ENCODE measurements around the gene COL9A1.

COL9A1 gene

DNA sequence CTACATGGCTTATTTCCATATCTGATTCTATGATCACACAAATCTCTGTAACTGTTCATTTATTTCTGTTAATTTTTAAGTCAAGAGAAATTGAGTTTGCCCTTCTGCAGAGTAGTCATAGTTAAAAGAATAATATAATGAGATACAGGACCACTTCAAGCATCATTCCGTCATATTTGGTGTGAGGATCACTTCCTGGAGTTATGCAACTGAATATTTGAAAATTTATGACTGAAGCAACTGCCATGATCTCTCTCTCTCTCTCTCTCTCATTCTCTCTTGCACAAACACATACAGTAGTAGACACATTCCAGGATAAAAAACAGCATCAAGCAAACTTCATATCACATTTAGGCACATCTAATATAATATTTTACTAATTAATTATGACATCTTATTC, 116.4 kb downstream of the COL9A1 start:
- Histone ChIP-seq H3K9ac (ENCODE audit: low read length) (no peak overlapping the region), H3K79me1 (ENCODE audit: low read length) (no peaks in the 10 kb centered on the region), H3K27me3 (ENCODE audit: insufficient read depth, low read length, poor library complexity) (no peaks in the 10 kb centered on the region)

GRCh38 chr6:70184723-70185122, 118.2 kb downstream of the COL9A1 start:
- no peak overlapping the region for H2AK5ac ChIP-seq (ENCODE audit: low read length)
- no peak overlapping the region for H4K5ac ChIP-seq (ENCODE audit: low read length)
- no peak overlapping the region for H2BK5ac ChIP-seq (ENCODE audit: low read length)
- no peaks in the 10 kb centered on the region for H3K27me3 ChIP-seq (ENCODE audit: insufficient read depth, low read length, poor library complexity)
- no peaks in the 10 kb centered on the region for H3K36me3 ChIP-seq (ENCODE audit: control insufficient read depth, insufficient read depth, low read length)
- H3K79me2 ChIP-seq (ENCODE audit: control insufficient read depth, insufficient read depth, low read length): no peaks in the 10 kb centered on the region
- H4K8ac ChIP-seq (ENCODE audit: low read depth, low read length): no peak overlapping the region
- H3K18ac ChIP-seq (ENCODE audit: low read length): no peak overlapping the region
- H3K4me1 ChIP-seq (ENCODE audit: control insufficient read depth, low read depth, low read length): no peaks in the 10 kb centered on the region
- no CpG with 5 or more reads among the region's 3 CpGs for WGBS (ENCODE audit: extremely low coverage, insufficient coverage, low lambda C conversion rate)
- no peak overlapping the region for H3K4me3 ChIP-seq (ENCODE audit: low read length)
- no peak overlapping the region for H3K9ac ChIP-seq (ENCODE audit: low read length)
- no peak for DNase-seq
- H3K4ac ChIP-seq (ENCODE audit: low read depth, low read length): no peak overlapping the region
- no peak overlapping the region for H2BK15ac ChIP-seq (replicated peaks; ENCODE audit: low read depth)
- H3K56ac ChIP-seq (ENCODE audit: low read length): no peak overlapping the region
- no peak overlapping the region for H2BK120ac ChIP-seq (ENCODE audit: low read depth, low read length)
- H3K79me1 ChIP-seq (ENCODE audit: low read length): no peaks in the 10 kb centered on the region
- no peak overlapping the region for H3K27ac ChIP-seq (ENCODE audit: low read depth, low read length)
- no peak overlapping the region for H3K23ac ChIP-seq (ENCODE audit: low read length)
- H3K4me2 ChIP-seq (ENCODE audit: low read length): no peak overlapping the region

More for the DNA sequence above, 116.4 kb downstream of the COL9A1 start:
- Histone ChIP-seq H3K23ac (ENCODE audit: low read length) (no peak overlapping the region), H3K27ac (ENCODE audit: low read depth, low read length) (no peak overlapping the region), H4K8ac (ENCODE audit: low read depth, low read length) (no peak overlapping the region), H3K4me3 (ENCODE audit: low read length) (no peak overlapping the region), H3K56ac (ENCODE audit: low read length) (no peak overlapping the region), H3K4ac (ENCODE audit: low read depth, low read length) (no peak overlapping the region), H3K36me3 (ENCODE audit: control insufficient read depth, insufficient read depth, low read length) (no peaks in the 10 kb centered on the region), H2BK15ac (replicated peaks; ENCODE audit: low read depth) (no peak overlapping the region), H2BK5ac (ENCODE audit: low read length) (no peak overlapping the region), H3K18ac (ENCODE audit: low read length) (no peak overlapping the region), H2BK120ac (ENCODE audit: low read depth, low read length) (no peak overlapping the region), H4K5ac (ENCODE audit: low read length) (no peak overlapping the region), H2AK5ac (ENCODE audit: low read length) (no peak overlapping the region), H3K4me1 (ENCODE audit: control insufficient read depth, low read depth, low read length) (no peaks in the 10 kb centered on the region), H3K79me2 (ENCODE audit: control insufficient read depth, insufficient read depth, low read length) (no peaks in the 10 kb centered on the region), H3K4me2 (ENCODE audit: low read length) (no peak overlapping the region)
- no peak for DNase-seq
- no CpG with 5 or more reads among the region's 1 CpG for WGBS (ENCODE audit: extremely low coverage, insufficient coverage, low lambda C conversion rate)

- no CpG with 5 or more reads among the region's 3 CpGs for WGBS (ENCODE audit: extremely low coverage, insufficient coverage, low lambda C conversion rate)
These were observed 119.3 kb downstream of the COL9A1 start for GRCh38 chr6:70183538-70183937.

DNA sequence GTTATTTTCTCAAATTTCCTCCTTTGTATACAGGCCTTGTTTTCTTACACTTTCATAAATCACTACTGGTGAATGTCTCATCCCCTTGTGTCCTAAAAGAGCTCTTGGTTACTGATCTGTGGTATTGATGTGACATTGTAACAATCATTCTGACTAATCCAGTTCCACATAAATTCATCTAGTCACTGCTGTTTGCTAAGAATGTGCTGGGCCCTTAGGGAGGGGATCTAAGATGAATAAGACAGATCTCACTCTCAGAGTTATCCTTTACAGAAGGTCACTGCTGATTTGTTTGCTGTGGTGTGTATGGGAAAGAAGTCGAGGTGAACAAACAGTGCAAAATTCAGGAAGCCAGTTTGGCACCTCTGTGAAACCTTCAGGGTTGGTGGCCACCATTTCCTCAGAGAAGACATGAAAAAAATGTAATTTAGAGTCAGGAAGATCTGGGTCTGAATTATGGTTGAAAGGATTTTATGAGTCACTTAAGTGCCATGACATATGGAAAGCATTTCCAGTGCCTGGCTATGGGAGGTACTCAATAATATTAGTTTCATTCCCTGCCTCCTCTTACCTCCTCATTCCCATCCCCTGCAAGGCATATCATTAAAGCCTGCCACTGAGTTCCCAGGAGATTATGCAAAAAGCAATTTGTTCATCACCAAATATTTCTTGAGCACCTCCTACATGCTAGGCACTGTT, 121.8 kb downstream of the COL9A1 start:
- Histone ChIP-seq H3K27ac (ENCODE audit: low read depth, low read length) (no peak overlapping the region), H3K56ac (ENCODE audit: low read length) (no peak overlapping the region), H3K4me3 (ENCODE audit: low read length) (no peak overlapping the region), H3K27me3 (ENCODE audit: insufficient read depth, low read length, poor library complexity) (no peaks in the 10 kb centered on the region), H4K5ac (ENCODE audit: low read length) (no peak overlapping the region), H3K18ac (ENCODE audit: low read length) (no peak overlapping the region), H3K79me1 (ENCODE audit: low read length) (no peaks in the 10 kb centered on the region), H3K23ac (ENCODE audit: low read length) (no peak overlapping the region), H3K4me2 (ENCODE audit: low read length) (no peak overlapping the region), H2AK5ac (ENCODE audit: low read length) (no peak overlapping the region), H2BK15ac (replicated peaks; ENCODE audit: low read depth) (no peak overlapping the region), H3K79me2 (ENCODE audit: control insufficient read depth, insufficient read depth, low read length) (no peaks in the 10 kb centered on the region), H3K36me3 (ENCODE audit: control insufficient read depth, insufficient read depth, low read length) (no peaks in the 10 kb centered on the region), H4K8ac (ENCODE audit: low read depth, low read length) (no peak overlapping the region), H3K9ac (ENCODE audit: low read length) (no peak overlapping the region), H2BK5ac (ENCODE audit: low read length) (no peak overlapping the region), H3K4me1 (ENCODE audit: control insufficient read depth, low read depth, low read length) (no peaks in the 10 kb centered on the region), H3K4ac (ENCODE audit: low read depth, low read length) (no peak overlapping the region), H2BK120ac (ENCODE audit: low read depth, low read length) (no peak overlapping the region)
- DNase-seq: no peak
- WGBS (ENCODE audit: extremely low coverage, insufficient coverage, low lambda C conversion rate): no CpG with 5 or more reads among the region's 1 CpG

More at GRCh38 chr6:70183538-70183937, 119.3 kb downstream of the COL9A1 start:
- Histone ChIP-seq H3K36me3 (ENCODE audit: control insufficient read depth, insufficient read depth, low read length) (no peaks in the 10 kb centered on the region), H3K27me3 (ENCODE audit: insufficient read depth, low read length, poor library complexity) (no peaks in the 10 kb centered on the region), H3K27ac (ENCODE audit: low read depth, low read length) (no peak overlapping the region), H3K4ac (ENCODE audit: low read depth, low read length) (no peak overlapping the region), H3K4me3 (ENCODE audit: low read length) (no peak overlapping the region), H3K18ac (ENCODE audit: low read length) (no peak overlapping the region), H3K23ac (ENCODE audit: low read length) (no peak overlapping the region), H4K5ac (ENCODE audit: low read length) (no peak overlapping the region), H2BK120ac (ENCODE audit: low read depth, low read length) (no peak overlapping the region), H2BK5ac (ENCODE audit: low read length) (no peak overlapping the region), H3K79me2 (ENCODE audit: control insufficient read depth, insufficient read depth, low read length) (no peaks in the 10 kb centered on the region), H3K9ac (ENCODE audit: low read length) (no peak overlapping the region), H2AK5ac (ENCODE audit: low read length) (no peak overlapping the region), H3K56ac (ENCODE audit: low read length) (no peak overlapping the region), H2BK15ac (replicated peaks; ENCODE audit: low read depth) (no peak overlapping the region), H3K79me1 (ENCODE audit: low read length) (no peaks in the 10 kb centered on the region), H4K8ac (ENCODE audit: low read depth, low read length) (no peak overlapping the region), H3K4me1 (ENCODE audit: control insufficient read depth, low read depth, low read length) (no peaks in the 10 kb centered on the region), H3K4me2 (ENCODE audit: low read length) (no peak overlapping the region)
- no peak for DNase-seq

GRCh38 chr6:70180183-70180900, 122.5 kb downstream of the COL9A1 start:
- no peak overlapping the region for H3K4me3 ChIP-seq (ENCODE audit: low read length)
- H3K79me2 ChIP-seq (ENCODE audit: control insufficient read depth, insufficient read depth, low read length): no peaks in the 10 kb centered on the region
- no peak overlapping the region for H3K4me2 ChIP-seq (ENCODE audit: low read length)
- no peaks in the 10 kb centered on the region for H3K27me3 ChIP-seq (ENCODE audit: insufficient read depth, low read length, poor library complexity)
- no peaks in the 10 kb centered on the region for H3K4me1 ChIP-seq (ENCODE audit: control insufficient read depth, low read depth, low read length)
- no peak overlapping the region for H4K5ac ChIP-seq (ENCODE audit: low read length)
- H3K36me3 ChIP-seq (ENCODE audit: control insufficient read depth, insufficient read depth, low read length): no peaks in the 10 kb centered on the region
- H2BK5ac ChIP-seq (ENCODE audit: low read length): no peak overlapping the region
- DNase-seq: no peak
- H2BK15ac ChIP-seq (replicated peaks; ENCODE audit: low read depth): no peak overlapping the region
- H3K18ac ChIP-seq (ENCODE audit: low read length): no peak overlapping the region
- no peak overlapping the region for H2BK120ac ChIP-seq (ENCODE audit: low read depth, low read length)
- no peak overlapping the region for H4K8ac ChIP-seq (ENCODE audit: low read depth, low read length)
- no peak overlapping the region for H3K27ac ChIP-seq (ENCODE audit: low read depth, low read length)
- no peak overlapping the region for H2AK5ac ChIP-seq (ENCODE audit: low read length)
- H3K56ac ChIP-seq (ENCODE audit: low read length): no peak overlapping the region
- no peaks in the 10 kb centered on the region for H3K79me1 ChIP-seq (ENCODE audit: low read length)
- H3K23ac ChIP-seq (ENCODE audit: low read length): no peak overlapping the region
- H3K9ac ChIP-seq (ENCODE audit: low read length): no peak overlapping the region
- no CpG with 5 or more reads among the region's 2 CpGs for WGBS (ENCODE audit: extremely low coverage, insufficient coverage, low lambda C conversion rate)
- no peak overlapping the region for H3K4ac ChIP-seq (ENCODE audit: low read depth, low read length)

All from mesendoderm (in vitro differentiated cells).